ENCODE data around the gene NPFF. TPM values are rescaled to one million over a fixed set of nuclear protein-coding genes. Genes with fewer than 3 reads are reported as not detected.

The NPFF gene
- total and polyA plus RNA-seq, 10 of the 15 experiments (the other 5 are each of a cell fraction or from before 2014, with no cell fraction given) = 0.21 to 0.69 (median 0.23) TPM; not detected in 7

- no peak for TF ChIP-seq CUX1 (IDR thresholded peaks at IDR 0.05; ENCODE audit: insufficient replicate concordance, low read depth, low read length)
- TF ChIP-seq NRF1 (conservative IDR thresholded peaks at IDR 0.05; ENCODE audit: low read depth, low read length) = no peak
- TF ChIP-seq ZNF384 (IDR thresholded peaks at IDR 0.05; ENCODE audit: borderline replicate concordance, low read depth, low read length) = no peak
- no peak for TF ChIP-seq USF1 (IDR thresholded peaks at IDR 0.05; ENCODE audit: borderline replicate concordance, extremely low read length, insufficient read depth, low read depth, low read length)
- TF ChIP-seq SPI1 (IDR thresholded peaks at IDR 0.05; ENCODE audit: borderline replicate concordance, insufficient read depth, low read depth, low read length) = no peak
- no peak for TF ChIP-seq JUNB (IDR thresholded peaks at IDR 0.05)
- no peak for TF ChIP-seq MYC (IDR thresholded peaks at IDR 0.05; ENCODE audit: insufficient read depth, insufficient read length, insufficient replicate concordance, low read length, severe bottlenecking)
- no peak for TF ChIP-seq ELK1 (IDR thresholded peaks at IDR 0.05; ENCODE audit: low read depth, low read length)
These were observed 26.2 kb upstream of the NPFF start (continued) for GRCh38 chr12:53533471-53533870.

All from GM12878 (cell line).